Measurements from ENCODE around the gene TM9SF1.

DNA sequence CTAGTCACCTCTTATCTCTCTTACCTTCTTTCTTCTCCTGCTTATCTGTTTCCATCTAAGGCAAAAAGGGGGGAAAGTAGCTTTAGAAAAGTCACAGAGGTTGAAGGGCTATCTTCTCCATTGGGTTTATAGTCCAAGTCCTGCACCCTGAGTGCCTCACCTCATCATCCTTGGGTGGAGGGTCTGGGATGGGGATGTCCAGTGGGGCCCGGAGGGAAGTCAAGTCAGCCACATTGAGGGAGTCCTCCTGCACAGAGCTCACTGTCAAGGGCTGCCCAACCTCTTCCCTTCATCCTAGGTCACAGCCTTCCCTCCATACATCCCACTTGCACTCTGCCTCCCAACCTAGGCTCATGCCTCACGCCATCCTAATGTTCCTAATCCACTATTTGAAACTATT is 50.0 kb downstream of the TM9SF1 start:
- TF ChIP-seq, protein P1, sequence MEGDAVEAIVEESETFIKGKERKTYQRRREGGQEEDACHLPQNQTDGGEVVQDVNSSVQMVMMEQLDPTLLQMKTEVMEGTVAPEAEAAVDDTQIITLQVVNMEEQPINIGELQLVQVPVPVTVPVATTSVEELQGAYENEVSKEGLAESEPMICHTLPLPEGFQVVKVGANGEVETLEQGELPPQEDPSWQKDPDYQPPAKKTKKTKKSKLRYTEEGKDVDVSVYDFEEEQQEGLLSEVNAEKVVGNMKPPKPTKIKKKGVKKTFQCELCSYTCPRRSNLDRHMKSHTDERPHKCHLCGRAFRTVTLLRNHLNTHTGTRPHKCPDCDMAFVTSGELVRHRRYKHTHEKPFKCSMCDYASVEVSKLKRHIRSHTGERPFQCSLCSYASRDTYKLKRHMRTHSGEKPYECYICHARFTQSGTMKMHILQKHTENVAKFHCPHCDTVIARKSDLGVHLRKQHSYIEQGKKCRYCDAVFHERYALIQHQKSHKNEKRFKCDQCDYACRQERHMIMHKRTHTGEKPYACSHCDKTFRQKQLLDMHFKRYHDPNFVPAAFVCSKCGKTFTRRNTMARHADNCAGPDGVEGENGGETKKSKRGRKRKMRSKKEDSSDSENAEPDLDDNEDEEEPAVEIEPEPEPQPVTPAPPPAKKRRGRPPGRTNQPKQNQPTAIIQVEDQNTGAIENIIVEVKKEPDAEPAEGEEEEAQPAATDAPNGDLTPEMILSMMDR (IDR thresholded peaks at IDR 0.05 in 8 of 11, conservative IDR thresholded peaks at IDR 0.05 in 3 of 11): no peak
- TF ChIP-seq POLR2A (IDR thresholded peaks at IDR 0.05) (no peak), POLR2AphosphoS5 (IDR thresholded peaks at IDR 0.05) (no peak)
